NCI-H526 (cell line): Measurements from ENCODE around the gene PPIF.

Experiments
- DNase-seq, 2 experiments: peaks; one replicate each; lab custom pipeline; 2025; lab: John Stamatoyannopoulos, UW

The PPIF gene

GRCh38 chr10:79403441-79404230, 56.4 kb downstream of the PPIF start:
- DNase-seq, result no peak

GRCh38 chr10:79404231-79404609, 57.0 kb downstream of the PPIF start:
- DNase-seq, result no peak

GRCh38 chr10:79404690-79405131, 57.4 kb downstream of the PPIF start:
- DNase-seq, result no peak
